Measurements from ENCODE around the gene NDUFB4.

The NDUFB4 gene

GRCh38 chr3:120559242-120560061, 36.7 kb upstream of the NDUFB4 start:
- H3K18ac ChIP-seq (ENCODE audit: low read depth in 1 of 2, low read length in 2 of 2), result peak overlapping the region; percentile 68 to 77
- peak overlapping the region in 1 of 2 experiments; percentile 10 for H2BK12ac ChIP-seq (ENCODE audit: low read length in 2 of 2)
- H3K9me3 ChIP-seq (ENCODE audit: control insufficient read depth, low read length), result no peaks in the 10 kb centered on the region

GRCh38 chr3:120560304-120561250, 35.6 kb upstream of the NDUFB4 start:
- H3K9me3 ChIP-seq (ENCODE audit: control insufficient read depth, low read length), result no peaks in the 10 kb centered on the region
- peak overlapping the region in 1 of 2 experiments; percentile 50 for H2BK12ac ChIP-seq (ENCODE audit: low read length in 2 of 2)
- H3K27me3 ChIP-seq (ENCODE audit: control insufficient read depth in 1 of 2, insufficient read depth in 1 of 2, low read length in 2 of 2), result no peaks in the 10 kb centered on the region
- peak overlapping the region in 1 of 2 experiments; percentile 32 for H3K4ac ChIP-seq (ENCODE audit: low read depth in 1 of 2, low read length in 2 of 2)
- H3K4me3 ChIP-seq (ENCODE audit: insufficient read depth in 1 of 2, low read depth in 1 of 2, low read length in 2 of 2), result no peak overlapping the region
- peak overlapping the region; percentile 98 for H3K9ac ChIP-seq (ENCODE audit: low read length)
- H2AK5ac ChIP-seq (ENCODE audit: low read length, severe bottlenecking), result no peak overlapping the region
- no peak overlapping the region for H2AFZ ChIP-seq (ENCODE audit: low read depth, low read length)
- H3K23ac ChIP-seq (ENCODE audit: low read length in 2 of 2), result no peak overlapping the region
- 77% methylated on average over 7 of the region's 12 CpGs for WGBS
- H4K8ac ChIP-seq (ENCODE audit: low read length), result peak overlapping the region; percentile 93
- H3K4me2 ChIP-seq (ENCODE audit: low read length, poor library complexity, severe bottlenecking), result no peak overlapping the region
- no peak overlapping the region for H3K14ac ChIP-seq (ENCODE audit: low read length in 2 of 2)
- H2BK15ac ChIP-seq (ENCODE audit: low read depth, poor library complexity, severe bottlenecking), result no peak overlapping the region
- no peaks in the 10 kb centered on the region for H3K36me3 ChIP-seq (ENCODE audit: control insufficient read depth in 1 of 2, insufficient read depth in 2 of 2, low read depth in 1 of 2, low read length in 2 of 2)
- H3K27ac ChIP-seq (ENCODE audit: low read length, poor library complexity, severe bottlenecking), result no peak overlapping the region
- peak overlapping the region in 1 of 2 experiments; percentile 63 for H3K18ac ChIP-seq (ENCODE audit: low read depth in 1 of 2, low read length in 2 of 2)
- no peak overlapping the region for H4K91ac ChIP-seq (ENCODE audit: low read length)
- no peak for DNase-seq
- peaks cover 2% of the 10 kb centered on the region for H3K79me1 ChIP-seq (replicated peaks; ENCODE audit: low read length, poor library complexity, severe bottlenecking)
- H2BK120ac ChIP-seq (ENCODE audit: low read depth, low read length), result no peak overlapping the region
- peaks cover 8% of the 10 kb centered on the region for H3K4me1 ChIP-seq (ENCODE audit: control insufficient read depth, insufficient read depth, low read depth, low read length)
- H2BK5ac ChIP-seq (ENCODE audit: low read depth, low read length, poor library complexity, severe bottlenecking), result no peak overlapping the region

More at GRCh38 chr3:120559242-120560061, 36.7 kb upstream of the NDUFB4 start:
- H3K4me3 ChIP-seq (ENCODE audit: insufficient read depth in 1 of 2, low read depth in 1 of 2, low read length in 2 of 2), result peak overlapping the region; percentile 30 to 87
- H3K4me2 ChIP-seq (ENCODE audit: low read length, poor library complexity, severe bottlenecking), result peak overlapping the region; percentile 82
- peak overlapping the region; percentile 98 for H3K9ac ChIP-seq (ENCODE audit: low read length)
- no peaks in the 10 kb centered on the region for H3K27me3 ChIP-seq (ENCODE audit: control insufficient read depth in 1 of 2, insufficient read depth in 1 of 2, low read length in 2 of 2)
- no peak overlapping the region for H2BK5ac ChIP-seq (ENCODE audit: low read depth, low read length, poor library complexity, severe bottlenecking)
- H3K4ac ChIP-seq (ENCODE audit: low read depth in 1 of 2, low read length in 2 of 2), result peak overlapping the region; percentile 31 to 32
- peak overlapping the region; percentile 79 for H4K8ac ChIP-seq (ENCODE audit: low read length)
- H3K79me1 ChIP-seq (replicated peaks; ENCODE audit: low read length, poor library complexity, severe bottlenecking), result peaks cover 2% of the 10 kb centered on the region
- H2AFZ ChIP-seq (ENCODE audit: low read depth, low read length), result peak overlapping the region; percentile 58
- no peak overlapping the region for H3K14ac ChIP-seq (ENCODE audit: low read length in 2 of 2)
- WGBS, result 4% methylated on average over 9 of the region's 15 CpGs
- H4K91ac ChIP-seq (ENCODE audit: low read length), result peak overlapping the region; percentile 43
- H3K4me1 ChIP-seq (ENCODE audit: control insufficient read depth, insufficient read depth, low read depth, low read length), result peaks cover 8% of the 10 kb centered on the region
- H2BK120ac ChIP-seq (ENCODE audit: low read depth, low read length), result peak overlapping the region; percentile 50
- H2AK5ac ChIP-seq (ENCODE audit: low read length, severe bottlenecking), result no peak overlapping the region
- H3K36me3 ChIP-seq (ENCODE audit: control insufficient read depth in 1 of 2, insufficient read depth in 2 of 2, low read depth in 1 of 2, low read length in 2 of 2), result no peaks in the 10 kb centered on the region
- DNase-seq, result peak; percentile 91
- peak overlapping the region; percentile 77 for H2BK15ac ChIP-seq (ENCODE audit: low read depth, poor library complexity, severe bottlenecking)
- peak overlapping the region in 1 of 2 experiments; percentile 47 for H3K23ac ChIP-seq (ENCODE audit: low read length in 2 of 2)
- H3K27ac ChIP-seq (ENCODE audit: low read length, poor library complexity, severe bottlenecking), result peak overlapping the region; percentile 70

- Histone ChIP-seq H2AK5ac (ENCODE audit: low read length, severe bottlenecking) (no peak overlapping the region), H3K23ac (ENCODE audit: low read length in 2 of 2) (no peak overlapping the region), H2BK15ac (ENCODE audit: low read depth, poor library complexity, severe bottlenecking) (no peak overlapping the region), H4K91ac (ENCODE audit: low read length) (no peak overlapping the region), H3K9me3 (ENCODE audit: control insufficient read depth, low read length) (no peaks in the 10 kb centered on the region), H2AFZ (ENCODE audit: low read depth, low read length) (no peak overlapping the region), H3K18ac (ENCODE audit: low read depth in 1 of 2, low read length in 2 of 2) (no peak overlapping the region), H2BK12ac (ENCODE audit: low read length in 2 of 2) (no peak overlapping the region), H3K4me1 (ENCODE audit: control insufficient read depth, insufficient read depth, low read depth, low read length) (peaks cover 8% of the 10 kb centered on the region), H3K27ac (ENCODE audit: low read length, poor library complexity, severe bottlenecking) (no peak overlapping the region), H3K27me3 (ENCODE audit: control insufficient read depth in 1 of 2, insufficient read depth in 1 of 2, low read length in 2 of 2) (no peaks in the 10 kb centered on the region), H3K4me2 (ENCODE audit: low read length, poor library complexity, severe bottlenecking) (no peak overlapping the region), H3K4me3 (ENCODE audit: insufficient read depth in 1 of 2, low read depth in 1 of 2, low read length in 2 of 2) (no peak overlapping the region), H2BK5ac (ENCODE audit: low read depth, low read length, poor library complexity, severe bottlenecking) (no peak overlapping the region), H3K9ac (ENCODE audit: low read length) (peak overlapping the region; percentile 4), H3K4ac (ENCODE audit: low read depth in 1 of 2, low read length in 2 of 2) (no peak overlapping the region), H4K8ac (ENCODE audit: low read length) (no peak overlapping the region), H3K14ac (ENCODE audit: low read length in 2 of 2) (no peak overlapping the region), H2BK120ac (ENCODE audit: low read depth, low read length) (no peak overlapping the region), H3K79me1 (replicated peaks; ENCODE audit: low read length, poor library complexity, severe bottlenecking) (peaks cover 2% of the 10 kb centered on the region), H3K36me3 (ENCODE audit: control insufficient read depth in 1 of 2, insufficient read depth in 2 of 2, low read depth in 1 of 2, low read length in 2 of 2) (no peaks in the 10 kb centered on the region)
- peak; percentile 68 for DNase-seq
- 45% methylated on average over 7 of the region's 10 CpGs for WGBS
These were observed 34.7 kb upstream of the NDUFB4 start for GRCh38 chr3:120561251-120562045.

Data from mesenchymal stem cell (in vitro differentiated cells and primary cell).